ENCODE results near the gene PLCB1.

GRCh38 chr20:8331740-8332412 lies 199.8 kb downstream of the PLCB1 start:
- TF ChIP-seq POLR2A (IDR thresholded peaks at IDR 0.05; ENCODE audit: low read depth, low read length), result no peak
- TF ChIP-seq POLR2AphosphoS5 (IDR thresholded peaks at IDR 0.05; ENCODE audit: low read depth, low read length), result no peak
- TF ChIP-seq TAF1 (IDR thresholded peaks at IDR 0.05; ENCODE audit: borderline replicate concordance, low read depth, low read length), result no peak
